Liver (tissue), 9 donors: Measurements from ENCODE around the gene POU2AF3. TPM values are rescaled to one million over a fixed set of nuclear protein-coding genes. Genes with fewer than 3 reads are reported as not detected.

Experiments used
- DNase-seq: peaks from one replicate; pipeline ENCODE4 v3.0.0-alpha.2; 2017; ENCODE audit warnings: low spot score
- H3K27ac ChIP-seq, 2 donors: one replicate each; pipeline ENCODE4 v1.7.0; 2013; ENCODE audit warnings: inconsistent platforms in 2 of 2, low read length in 2 of 2, control low read depth in 1 of 2, low read depth in 1 of 2, mild to moderate bottlenecking in 1 of 2
- H3K27me3 ChIP-seq, 4 donors: one replicate each; pipeline versions ENCODE4 v1.6.1 to v1.7.0; 2013; ENCODE audit warnings: low read length in 3 of 4, inconsistent platforms in 1 of 4, mild to moderate bottlenecking in 1 of 4, moderate library complexity in 1 of 4; ENCODE audit not compliant: control insufficient read depth in 4 of 4, insufficient read depth in 4 of 4
- H3K36me3 ChIP-seq, 4 donors: one replicate each; pipeline versions ENCODE4 v1.6.1 to v1.7.0; 2013; ENCODE audit warnings: low read length in 3 of 4, mild to moderate bottlenecking in 3 of 4, low read depth in 1 of 4, moderate library complexity in 1 of 4; ENCODE audit not compliant: control insufficient read depth in 4 of 4, insufficient read depth in 3 of 4
- H3K4me1 ChIP-seq, 4 donors: one replicate each; pipeline versions ENCODE4 v1.6.1 to v1.7.0; 2013; ENCODE audit warnings: low read length in 3 of 4, mild to moderate bottlenecking in 3 of 4, moderate library complexity in 1 of 4; ENCODE audit not compliant: control insufficient read depth in 4 of 4, insufficient read depth in 4 of 4
- H3K4me3 ChIP-seq, 3 donors: one replicate each; pipeline versions ENCODE4 v1.6.1 to v1.7.0; 2013; ENCODE audit warnings: low read length in 3 of 3, control low read depth in 1 of 3, low read depth in 1 of 3, mild to moderate bottlenecking in 1 of 3
- H3K9ac ChIP-seq, 2 donors: one replicate each; pipeline ENCODE4 v1.7.0; 2013; ENCODE audit warnings: low read length in 2 of 2, mild to moderate bottlenecking in 2 of 2, moderate library complexity in 2 of 2, control low read depth in 1 of 2, low read depth in 1 of 2
- H3K9me3 ChIP-seq, 4 donors: one replicate each; pipeline versions ENCODE4 v1.6.1 to v1.7.0; 2013; ENCODE audit warnings: low read length in 3 of 4; ENCODE audit not compliant: control insufficient read depth in 4 of 4
- ATF3 ChIP-seq: IDR thresholded peaks from 2 replicates; pipeline ENCODE4 v1.6.1; 2016; ENCODE audit warnings: antibody characterized with exemption
- CTCF ChIP-seq: fragments of 150-350 bp; IDR thresholded peaks from 2 replicates; pipeline ENCODE4 v1.5.1; 2017; ENCODE audit warnings: improper control_type of control experiment, low read depth, low read length; ENCODE audit not compliant: missing input control
- FOXA1 ChIP-seq: IDR thresholded peaks from 2 replicates; pipeline ENCODE4 v1.6.1; 2016; ENCODE audit warnings: antibody characterized with exemption
- FOXA2 ChIP-seq: IDR thresholded peaks from 2 replicates; pipeline ENCODE4 v1.6.1; 2016; ENCODE audit warnings: antibody characterized with exemption
- GABPA ChIP-seq, 2 donors: IDR thresholded peaks in 1 of 2; conservative IDR thresholded peaks in 1 of 2; 2 replicates each; pipeline ENCODE4 v1.6.1; 2016; ENCODE audit warnings: antibody characterized with exemption in 2 of 2, mild to moderate bottlenecking in 1 of 2, moderate library complexity in 1 of 2
- HNF4A ChIP-seq, 2 donors: conservative IDR thresholded peaks; 2 replicates each; pipeline ENCODE4 v1.6.1; 2016; ENCODE audit warnings: antibody characterized with exemption in 2 of 2, mild to moderate bottlenecking in 2 of 2
- HNF4G ChIP-seq: IDR thresholded peaks from 2 replicates; pipeline ENCODE4 v1.6.1; 2016; ENCODE audit warnings: antibody characterized with exemption
- JUND ChIP-seq, 2 donors: IDR thresholded peaks; 2 replicates each; pipeline ENCODE4 v1.6.1; 2016; ENCODE audit warnings: antibody characterized with exemption in 2 of 2
- MAX ChIP-seq: IDR thresholded peaks from 2 replicates; pipeline ENCODE4 v1.6.1; 2016; ENCODE audit warnings: antibody characterized with exemption
- NR2F2 ChIP-seq: IDR thresholded peaks from 2 replicates; pipeline ENCODE4 v1.6.1; 2016; ENCODE audit warnings: antibody characterized with exemption
- RAD21 ChIP-seq, 2 donors: IDR thresholded peaks; 2 replicates each; pipeline ENCODE4 v1.6.1; 2016; ENCODE audit warnings: antibody characterized with exemption in 2 of 2, mild to moderate bottlenecking in 2 of 2
- REST ChIP-seq: IDR thresholded peaks from 2 replicates; pipeline ENCODE4 v1.6.1; 2016; ENCODE audit warnings: antibody characterized with exemption, mild to moderate bottlenecking
- RXRA ChIP-seq, 2 donors: IDR thresholded peaks; 2 replicates each; pipeline ENCODE4 v1.6.1; 2017 to 2018; ENCODE audit warnings: antibody characterized with exemption in 2 of 2, mild to moderate bottlenecking in 1 of 2
- SP1 ChIP-seq: IDR thresholded peaks from 2 replicates; pipeline ENCODE4 v1.6.1; 2018; ENCODE audit warnings: antibody characterized with exemption, mild to moderate bottlenecking
- TAF1 ChIP-seq: conservative IDR thresholded peaks from 2 replicates; pipeline ENCODE4 v1.6.1; 2016; ENCODE audit warnings: antibody characterized with exemption, mild to moderate bottlenecking
- YY1 ChIP-seq: IDR thresholded peaks from 2 replicates; pipeline ENCODE4 v1.6.1; 2016; ENCODE audit warnings: antibody characterized with exemption, mild to moderate bottlenecking
- ZBTB33 ChIP-seq: IDR thresholded peaks from 2 replicates; pipeline ENCODE4 v1.6.1; 2016; ENCODE audit warnings: antibody characterized with exemption
- WGBS: extraction: QIAGEN DNeasy Blood & Tissue Kit; methylation state at CpG from one replicate; pipeline ENCODE4 v1.1.7; 2013; 5-methylcytosine and 5-hydroxymethylcytosine counted together
- polyA plus RNA-seq, 2 donors: library from polyadenylated mRNA; stranded (reverse) in 1 of 2; unstranded in 1 of 2; fragments of 200-250 nt in 1 of 2; fragments of >200 nt in 1 of 2; fragmentation: Nextera tagmentation in 1 of 2; extraction: Ambion mirVana in 1 of 2; gene quantifications; one replicate each; pipeline versions ENCODE4 v1.2.1 to v1.2.3, GENCODE V29; 2013 to 2015
- total RNA-seq, 2 donors: library from RNA; depleted of rRNA; stranded (reverse); fragments of >200 nt; gene quantifications; one replicate each; pipeline ENCODE4 v1.2.3, GENCODE V29; 2014
- donor health status: healthy.
- donor health status: healthy.
- donor health status: healthy.
- donor health status: healthy.
- donor health status: healthy.

POU2AF3 gene
- total and polyA plus RNA-seq, 4 donors = 0.17 to 0.68 (median 0.49) TPM

- no peak overlapping the region for H3K9ac ChIP-seq
- no peaks in the 10 kb centered on the region for H3K27me3 ChIP-seq
- no peak overlapping the region for H3K4me3 ChIP-seq
- TF ChIP-seq TAF1 = no peak
- no peak for TF ChIP-seq JUND (IDR thresholded peaks at IDR 0.05)
- no peak for TF ChIP-seq MAX
- no peak for TF ChIP-seq SP1
- no peak for TF ChIP-seq FOXA1
- no peak for TF ChIP-seq NR2F2
- no peak for TF ChIP-seq REST
- TF ChIP-seq HNF4A (conservative IDR thresholded peaks at IDR 0.05) = no peak
- TF ChIP-seq HNF4G = no peak
- no peak for TF ChIP-seq YY1
- no peak for TF ChIP-seq ZBTB33
- TF ChIP-seq FOXA2 = no peak
- no peak for TF ChIP-seq CTCF
- TF ChIP-seq GABPA (IDR thresholded peaks at IDR 0.05 in 1 of 2, conservative IDR thresholded peaks at IDR 0.05 in 1 of 2) = no peak
- no peak for TF ChIP-seq RXRA (IDR thresholded peaks at IDR 0.05)
- no peaks in the 10 kb centered on the region for H3K36me3 ChIP-seq
- H3K27ac ChIP-seq = no peak overlapping the region
- no peaks in the 10 kb centered on the region for H3K9me3 ChIP-seq
- no peak for DNase-seq
- no peaks in the 10 kb centered on the region for H3K4me1 ChIP-seq
- 75% methylated on average over 18 of the region's 18 CpGs for WGBS
These were observed 12.9 kb upstream of the POU2AF3 start for GRCh38 chr11:111285189-111286091.

GRCh38 chr11:111291764-111292163 lies 6.6 kb upstream of the POU2AF3 start:
- Histone ChIP-seq H3K27me3 (no peaks in the 10 kb centered on the region), H3K9ac (no peak overlapping the region), H3K4me3 (no peak overlapping the region), H3K27ac (no peak overlapping the region), H3K36me3 (no peaks in the 10 kb centered on the region), H3K4me1 (no peaks in the 10 kb centered on the region), H3K9me3 (no peaks in the 10 kb centered on the region)
- 78% methylated on average over 5 of the region's 5 CpGs for WGBS
- DNase-seq = no peak
- TF ChIP-seq RAD21 (IDR thresholded peaks at IDR 0.05) = no peak
- no peak for TF ChIP-seq JUND (IDR thresholded peaks at IDR 0.05)
- TF ChIP-seq YY1 = no peak
- no peak for TF ChIP-seq FOXA2
- TF ChIP-seq CTCF = no peak
- TF ChIP-seq RXRA (IDR thresholded peaks at IDR 0.05) = no peak
- TF ChIP-seq ATF3 = no peak
- TF ChIP-seq NR2F2 = no peak
- no peak for TF ChIP-seq REST
